Lower leg skin (tissue), 3 donors: ENCODE data around the gene POMT1.

ENCODE experiments used
- CTCF ChIP-seq, 3 donors: fragments of 450-650 bp; IDR thresholded peaks; one replicate each; pipeline ENCODE4 v1.5.1; 2016; ENCODE audit warnings: antibody characterized with exemption in 3 of 3, mild to moderate bottlenecking in 3 of 3, moderate library complexity in 2 of 3
- POLR2A ChIP-seq, 2 donors: fragments of 450-650 bp; IDR thresholded peaks; one replicate each; pipeline ENCODE4 v1.6.1; 2016 to 2017; ENCODE audit warnings: antibody characterized with exemption in 2 of 2, mild to moderate bottlenecking in 1 of 2, moderate library complexity in 1 of 2

GRCh38 chr9:131482343-131483006 is 20.2 kb upstream of the POMT1 start:
- TF ChIP-seq POLR2A (IDR thresholded peaks at IDR 0.05) (no peak), CTCF (IDR thresholded peaks at IDR 0.05) (no peak)
